Transverse colon (tissue), 4 donors: Measurements from ENCODE around the gene TUB. TPM values are rescaled to one million over a fixed set of nuclear protein-coding genes. Genes with fewer than 3 reads are reported as not detected.

ENCODE experiments used
- DNase-seq: peaks from one replicate; pipeline ENCODE4 v3.0.0-alpha.2; 2019
- H3K27ac ChIP-seq, 4 donors: fragments of 200-600 bp; sonication (generic); 2 replicates each; pipeline ENCODE4 v1.5.1; 2016 to 2018; ENCODE audit warnings: inconsistent platforms in 4 of 4
- H3K27me3 ChIP-seq: fragments of 200-600 bp; sonication (generic); 2 replicates; pipeline ENCODE4 v1.5.1; 2017; ENCODE audit warnings: inconsistent platforms
- H3K36me3 ChIP-seq, 4 donors: fragments of 200-600 bp; sonication (generic); 2 replicates each; pipeline ENCODE4 v1.5.1; 2017 to 2019; ENCODE audit warnings: inconsistent platforms in 4 of 4
- H3K4me1 ChIP-seq, 4 donors: fragments of 200-600 bp; sonication (generic); 2 replicates each; pipeline ENCODE4 v1.5.1; 2017 to 2020; ENCODE audit warnings: inconsistent platforms in 4 of 4
- H3K4me3 ChIP-seq, 4 donors: fragments of 200-600 bp; sonication (generic); 1 replicate in 1 of 4; 2 replicates in 3 of 4; pipeline versions ENCODE4 v1.5.1 to v1.6.1; 2017 to 2019; ENCODE audit warnings: inconsistent platforms in 4 of 4
- H3K9me3 ChIP-seq, 2 donors: fragments of 200-600 bp; sonication (generic); 2 replicates each; pipeline ENCODE4 v1.5.1; 2017 to 2019; ENCODE audit warnings: inconsistent platforms in 2 of 2
- EP300 ChIP-seq: sonication (generic); formaldehyde crosslinking; IDR thresholded peaks from one replicate; pipeline ENCODE4 v1.6.1; 2017; ENCODE audit warnings: antibody characterized with exemption, low read depth
- POLR2A ChIP-seq: fragments of 450-650 bp; IDR thresholded peaks from one replicate; pipeline ENCODE4 v1.6.1; 2016; ENCODE audit warnings: antibody characterized with exemption, mild to moderate bottlenecking, moderate library complexity
- POLR2AphosphoS5 ChIP-seq, 3 donors: sonication (generic); formaldehyde crosslinking; IDR thresholded peaks; one replicate each; pipeline ENCODE4 v1.6.1; 2016; ENCODE audit warnings: antibody characterized with exemption in 3 of 3
- WGBS, 2 donors: methylation state at CpG; one replicate each; pipeline ENCODE4 v1.1.5; 2018; ENCODE audit warnings: low coverage in 1 of 2; 5-methylcytosine and 5-hydroxymethylcytosine counted together
- in situ Hi-C, 4 donors: fragments of 200-750 bp; cut with MboI; loops; one replicate each; pipeline versions ENCODE4 v1.15.0 to v1.15.1; 2017; ENCODE audit warnings: low sequenced_read_pairs in 3 of 4, low pct_ligation_motif_present in 1 of 4, low pct_unique_long_range_greater_than_20kb in 1 of 4
- intact Hi-C: fragments of 100-400 bp; cut with DNase I; formaldehyde crosslinking; loops from one replicate; pipeline ENCODE4 v1.15.1; 2023; ENCODE audit warnings: low total_unique reads
- total RNA-seq, 4 donors: library from RNA; depleted of rRNA; stranded (reverse); fragments of >200 nt; gene quantifications; one replicate each; pipeline ENCODE4 v1.1.0, GENCODE V29; 2016
- TF ChIP-seq, protein P1 (sequence below), 5 experiments: fragments of 200-600 bp in 3 of 5; fragments of 450-650 bp in 2 of 5; sonication (generic) in 3 of 5; IDR thresholded peaks; 1 replicate in 2 of 5; 2 replicates in 3 of 5; pipeline ENCODE4 v1.5.1; 2016 to 2017; ENCODE audit warnings: antibody characterized with exemption in 5 of 5, inconsistent platforms in 3 of 5, mild to moderate bottlenecking in 2 of 5, moderate library complexity in 1 of 5

Gene TUB
- total RNA-seq, 4 donors from 2014 or later, result 1.00 to 7.1 (median 2.6) TPM

DNA sequence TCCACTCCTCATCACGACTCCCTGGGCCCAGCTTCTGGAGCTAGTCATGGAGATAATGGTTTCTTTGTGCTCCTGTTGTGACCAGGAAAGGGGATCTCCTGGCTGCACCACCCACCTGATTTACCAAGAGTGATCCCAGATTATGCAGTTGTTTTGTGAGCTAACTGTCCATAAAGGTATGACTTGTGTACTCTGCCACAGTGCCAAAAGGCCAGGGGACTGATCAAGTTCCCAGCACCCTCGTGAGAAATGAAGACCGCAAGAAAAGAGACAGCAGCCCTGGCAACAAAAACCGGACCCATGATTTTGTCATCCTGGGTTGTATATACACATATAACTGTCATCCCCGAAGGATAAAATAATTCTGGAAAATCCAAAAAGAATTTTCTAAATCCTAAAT, 26.6 kb downstream of the TUB start:
- Histone ChIP-seq H3K27ac (no peak overlapping the region), H3K4me1 (peaks cover 0 to 3% (median 0%) of the 10 kb centered on the region in 4 donors), H3K4me3 (no peak overlapping the region), H3K36me3 (no peaks in the 10 kb centered on the region), H3K27me3 (no peaks in the 10 kb centered on the region), H3K9me3 (no peaks in the 10 kb centered on the region)
- no peak for TF ChIP-seq POLR2AphosphoS5 (IDR thresholded peaks at IDR 0.05)
- TF ChIP-seq, protein P1, sequence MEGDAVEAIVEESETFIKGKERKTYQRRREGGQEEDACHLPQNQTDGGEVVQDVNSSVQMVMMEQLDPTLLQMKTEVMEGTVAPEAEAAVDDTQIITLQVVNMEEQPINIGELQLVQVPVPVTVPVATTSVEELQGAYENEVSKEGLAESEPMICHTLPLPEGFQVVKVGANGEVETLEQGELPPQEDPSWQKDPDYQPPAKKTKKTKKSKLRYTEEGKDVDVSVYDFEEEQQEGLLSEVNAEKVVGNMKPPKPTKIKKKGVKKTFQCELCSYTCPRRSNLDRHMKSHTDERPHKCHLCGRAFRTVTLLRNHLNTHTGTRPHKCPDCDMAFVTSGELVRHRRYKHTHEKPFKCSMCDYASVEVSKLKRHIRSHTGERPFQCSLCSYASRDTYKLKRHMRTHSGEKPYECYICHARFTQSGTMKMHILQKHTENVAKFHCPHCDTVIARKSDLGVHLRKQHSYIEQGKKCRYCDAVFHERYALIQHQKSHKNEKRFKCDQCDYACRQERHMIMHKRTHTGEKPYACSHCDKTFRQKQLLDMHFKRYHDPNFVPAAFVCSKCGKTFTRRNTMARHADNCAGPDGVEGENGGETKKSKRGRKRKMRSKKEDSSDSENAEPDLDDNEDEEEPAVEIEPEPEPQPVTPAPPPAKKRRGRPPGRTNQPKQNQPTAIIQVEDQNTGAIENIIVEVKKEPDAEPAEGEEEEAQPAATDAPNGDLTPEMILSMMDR (IDR thresholded peaks at IDR 0.05), result no peak
- TF ChIP-seq POLR2A, result no peak
- TF ChIP-seq EP300, result no peak
- intact Hi-C loops (no loop called here), in situ Hi-C loops (no loop called here)
- DNase-seq, result no peak
- WGBS, 2 donors, result 80 to 92% methylated on average over 4 to 5 of the region's 5 CpGs

GRCh38 chr11:8108421-8108820, 27.4 kb downstream of the TUB start:
- WGBS, 2 donors, result 78 to 80% methylated on average over 2 of the region's 2 CpGs
- Histone ChIP-seq H3K27ac (no peak overlapping the region), H3K4me3 (no peak overlapping the region), H3K4me1 (peaks cover 0 to 3% (median 0%) of the 10 kb centered on the region in 4 donors), H3K9me3 (no peaks in the 10 kb centered on the region), H3K36me3 (no peaks in the 10 kb centered on the region), H3K27me3 (no peaks in the 10 kb centered on the region)
- in situ Hi-C loops (no loop called here), intact Hi-C loops (no loop called here)
- DNase-seq, result no peak
- TF ChIP-seq POLR2AphosphoS5 (IDR thresholded peaks at IDR 0.05), result no peak
- TF ChIP-seq EP300, result no peak
- no peak for TF ChIP-seq POLR2A
- TF ChIP-seq, protein P1 (IDR thresholded peaks at IDR 0.05), result no peak

DNA sequence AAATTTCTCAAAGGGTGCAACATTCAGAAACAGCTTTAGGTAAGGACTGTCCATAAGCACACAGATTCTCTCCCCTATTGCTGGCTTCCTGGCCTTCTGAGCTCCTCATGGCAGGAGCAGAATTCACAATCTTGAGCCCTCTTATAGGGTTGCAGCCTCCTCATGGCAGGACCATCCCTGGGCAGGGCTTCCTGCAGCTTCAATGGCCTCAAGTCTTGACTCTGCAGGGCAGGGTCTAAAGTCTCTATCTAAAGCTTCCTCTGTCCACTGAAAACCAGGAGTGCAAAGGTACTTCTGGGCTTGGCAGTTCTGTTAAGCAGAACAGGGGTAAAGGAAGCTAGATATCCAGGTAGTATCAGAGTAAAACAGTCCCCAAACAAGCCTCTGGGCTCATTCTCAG, 28.7 kb downstream of the TUB start:
- Histone ChIP-seq H3K36me3 (no peaks in the 10 kb centered on the region), H3K4me3 (no peak overlapping the region), H3K9me3 (peaks cover 0 to 1% of the 10 kb centered on the region in 2 donors), H3K27me3 (no peaks in the 10 kb centered on the region), H3K27ac (no peak overlapping the region), H3K4me1 (peaks cover 0 to 3% (median 0%) of the 10 kb centered on the region in 4 donors)
- in situ Hi-C loops, result no loop called here
- DNase-seq, result no peak
- intact Hi-C loops, result no loop called here
- TF ChIP-seq EP300, result no peak
- TF ChIP-seq, protein P1 (IDR thresholded peaks at IDR 0.05), result no peak
- no peak for TF ChIP-seq POLR2A
- no peak for TF ChIP-seq POLR2AphosphoS5 (IDR thresholded peaks at IDR 0.05)

DNA sequence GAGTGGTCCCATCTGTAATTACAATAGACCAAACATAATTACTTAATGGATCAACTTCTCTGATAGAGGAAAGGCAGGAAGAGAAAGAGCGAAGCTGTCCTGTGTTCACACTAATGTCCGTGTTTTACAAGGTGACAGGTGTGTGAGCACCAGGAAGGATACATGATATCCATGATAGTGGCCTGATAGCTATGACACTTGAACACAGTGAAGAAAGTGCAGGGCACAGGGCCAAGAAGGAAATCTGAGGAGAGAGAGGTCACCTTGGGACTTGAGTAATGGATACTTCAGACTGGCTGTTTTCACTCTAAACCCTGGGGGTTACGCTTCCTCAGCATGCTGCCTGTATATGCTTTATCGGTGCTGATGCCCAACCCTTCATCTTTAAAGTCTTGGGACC, 29.4 kb downstream of the TUB start:
- Histone ChIP-seq H3K27me3 (no peaks in the 10 kb centered on the region), H3K9me3 (peaks cover 0 to 6% of the 10 kb centered on the region in 2 donors), H3K4me1 (peaks cover 0 to 3% (median 0%) of the 10 kb centered on the region in 4 donors), H3K27ac (no peak overlapping the region), H3K4me3 (no peak overlapping the region), H3K36me3 (no peaks in the 10 kb centered on the region)
- TF ChIP-seq, protein P1 (IDR thresholded peaks at IDR 0.05), result no peak
- no peak for TF ChIP-seq EP300
- no peak for TF ChIP-seq POLR2A
- no peak for TF ChIP-seq POLR2AphosphoS5 (IDR thresholded peaks at IDR 0.05)
- intact Hi-C loops (no loop called here), in situ Hi-C loops (no loop called here)
- no peak for DNase-seq
- 92 to 93% methylated on average over 4 of the region's 4 CpGs for WGBS, 2 donors
